ENCODE measurements around the gene LMX1B. TPM values are rescaled to one million over a fixed set of nuclear protein-coding genes. Genes with fewer than 3 reads are reported as not detected.

The LMX1B gene
- total and polyA plus RNA-seq, 2 donors (not counting 3 experiments of a cell fraction or from before 2014, with no cell fraction given), result not detected

DNA sequence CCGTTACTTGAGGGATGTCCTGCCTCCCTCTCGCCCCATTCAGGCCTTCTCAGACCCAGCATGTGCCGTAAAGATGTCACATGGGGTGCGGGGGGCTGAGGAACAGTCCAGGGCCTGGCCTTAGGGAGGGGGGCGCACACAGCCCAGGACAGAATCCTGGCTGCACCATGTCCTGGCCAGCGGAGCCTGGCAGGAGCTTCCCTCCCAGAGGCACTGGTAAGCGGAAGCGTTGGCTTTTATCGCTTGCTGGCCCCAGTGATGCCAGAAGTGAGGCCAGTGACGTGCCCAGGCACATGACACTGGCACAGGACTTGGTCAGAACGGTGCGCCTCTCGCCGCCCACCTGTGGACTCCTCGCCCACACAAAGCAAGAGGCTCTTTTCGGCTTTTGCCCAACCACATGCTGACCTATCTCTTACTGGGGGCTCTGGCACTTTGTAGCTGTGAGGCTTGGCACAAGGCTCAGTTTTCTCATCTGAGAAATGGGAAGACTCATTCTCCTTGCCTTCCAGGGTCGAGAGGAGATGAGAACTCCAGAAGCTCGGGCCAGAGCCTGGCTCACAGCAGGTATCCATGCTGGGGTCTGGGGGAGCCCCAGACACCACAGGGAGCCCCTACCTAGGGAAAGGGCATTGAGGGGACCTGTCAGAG lies 59.0 kb downstream of the LMX1B start:
- H3K27me3 ChIP-seq (ENCODE audit: control insufficient read depth in 2 of 2, insufficient read depth in 2 of 2, low read length in 2 of 2), result peaks cover 45 to 56% of the 10 kb centered on the region in 2 experiments
- no peaks in the 10 kb centered on the region for H4K20me1 ChIP-seq (replicated peaks; ENCODE audit: control insufficient read depth, extremely low read depth, insufficient read depth, low read length)
- TF ChIP-seq GATA2 (IDR thresholded peaks at IDR 0.05; ENCODE audit: insufficient read depth, insufficient read length, low read depth, low read length), result no peak
- no peak for TF ChIP-seq EZH2 (IDR thresholded peaks at IDR 0.05; ENCODE audit: borderline replicate concordance, low read depth, low read length, severe bottlenecking)
- no peak for TF ChIP-seq JUN (IDR thresholded peaks at IDR 0.05; ENCODE audit: borderline replicate concordance, insufficient read depth, insufficient read length, low read depth)
- TF ChIP-seq, protein P1, sequence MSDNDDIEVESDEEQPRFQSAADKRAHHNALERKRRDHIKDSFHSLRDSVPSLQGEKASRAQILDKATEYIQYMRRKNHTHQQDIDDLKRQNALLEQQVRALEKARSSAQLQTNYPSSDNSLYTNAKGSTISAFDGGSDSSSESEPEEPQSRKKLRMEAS (IDR thresholded peaks at IDR 0.05; ENCODE audit: insufficient read depth, insufficient read length), result no peak
- TF ChIP-seq MYC (IDR thresholded peaks at IDR 0.05; ENCODE audit: low read depth, low read length), result no peak
- no peak for TF ChIP-seq POLR2A (IDR thresholded peaks at IDR 0.05; ENCODE audit: low read depth, low read length)
- TF ChIP-seq POLR2AphosphoS5 (IDR thresholded peaks at IDR 0.05; ENCODE audit: insufficient read depth, low read depth, low read length), result no peak
- no peak for TF ChIP-seq FOS (IDR thresholded peaks at IDR 0.05; ENCODE audit: borderline replicate concordance, insufficient read depth, low read length)
- TF ChIP-seq, protein P2, sequence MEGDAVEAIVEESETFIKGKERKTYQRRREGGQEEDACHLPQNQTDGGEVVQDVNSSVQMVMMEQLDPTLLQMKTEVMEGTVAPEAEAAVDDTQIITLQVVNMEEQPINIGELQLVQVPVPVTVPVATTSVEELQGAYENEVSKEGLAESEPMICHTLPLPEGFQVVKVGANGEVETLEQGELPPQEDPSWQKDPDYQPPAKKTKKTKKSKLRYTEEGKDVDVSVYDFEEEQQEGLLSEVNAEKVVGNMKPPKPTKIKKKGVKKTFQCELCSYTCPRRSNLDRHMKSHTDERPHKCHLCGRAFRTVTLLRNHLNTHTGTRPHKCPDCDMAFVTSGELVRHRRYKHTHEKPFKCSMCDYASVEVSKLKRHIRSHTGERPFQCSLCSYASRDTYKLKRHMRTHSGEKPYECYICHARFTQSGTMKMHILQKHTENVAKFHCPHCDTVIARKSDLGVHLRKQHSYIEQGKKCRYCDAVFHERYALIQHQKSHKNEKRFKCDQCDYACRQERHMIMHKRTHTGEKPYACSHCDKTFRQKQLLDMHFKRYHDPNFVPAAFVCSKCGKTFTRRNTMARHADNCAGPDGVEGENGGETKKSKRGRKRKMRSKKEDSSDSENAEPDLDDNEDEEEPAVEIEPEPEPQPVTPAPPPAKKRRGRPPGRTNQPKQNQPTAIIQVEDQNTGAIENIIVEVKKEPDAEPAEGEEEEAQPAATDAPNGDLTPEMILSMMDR (IDR thresholded peaks at IDR 0.05; ENCODE audit: extremely low read depth in 1 of 2, insufficient read depth in 1 of 2, low read depth in 1 of 2, low read length in 2 of 2), result no peak
- no peaks in the 10 kb centered on the region for H3K9me3 ChIP-seq (replicated peaks; ENCODE audit: control insufficient read depth, insufficient read depth, low read length)
- no peaks in the 10 kb centered on the region for H3K4me1 ChIP-seq (ENCODE audit: control insufficient read depth, extremely low read depth, insufficient read depth, low read length)
- no peaks in the 10 kb centered on the region for H3K36me3 ChIP-seq (ENCODE audit: control insufficient read depth in 2 of 2, extremely low read depth in 1 of 2, insufficient read depth in 2 of 2, low read length in 2 of 2)
- H3K9me1 ChIP-seq (replicated peaks; ENCODE audit: control insufficient read depth, extremely low read depth, insufficient read depth, low read length), result no peaks in the 10 kb centered on the region
- DNase-seq (ENCODE audit: low read depth, low spot score) (no peak), FAIRE-seq (no peak)
- no peak overlapping the region for H3K27ac ChIP-seq (ENCODE audit: insufficient read depth, low read depth, low read length)
- no TSS peak for BruUV-seq (replicated peaks)
- dilution Hi-C loops (cut with MboI; ENCODE audit: extremely low pct_ligation_motif_present, low sequenced_read_pairs) (no loop called here), intact Hi-C loops (cut with micrococcal nuclease) (no loop called here)
- ChIA-PET CTCF (interaction anchor here (1.1 to 4.1 kb wide), 2 partner anchors 18 to 57 kb away, joined by 3 to 25 read pairs; no protein-coding TSS in a partner anchor), POLR2A (no interaction called here)
- no peak overlapping the region for H2AFZ ChIP-seq (ENCODE audit: low read depth, low read length)
- no peak overlapping the region for H3K4me2 ChIP-seq (ENCODE audit: insufficient read depth, low read length)
- no peak overlapping the region for H3K9ac ChIP-seq (replicated peaks; ENCODE audit: extremely low read depth, insufficient read depth, low read length)
- H3K79me2 ChIP-seq (ENCODE audit: control insufficient read depth, insufficient read depth, low read length), result no peaks in the 10 kb centered on the region
- no peak overlapping the region for H3K4me3 ChIP-seq (replicated peaks in 1 of 3; ENCODE audit: insufficient read depth in 1 of 3, low read depth in 1 of 3, low read length in 3 of 3)

All from endothelial cell of umbilical vein (primary cell).